C4-2B (cell line): ENCODE results near the gene GKN1.

Source experiments
- ZFX ChIP-seq: fragments of 450-650 bp; IDR thresholded peaks from 2 replicates; pipeline ENCODE4 v1.6.1; 2017
- TF ChIP-seq, protein P1 (sequence below): fragments of 450-650 bp; conservative IDR thresholded peaks from 2 replicates; pipeline ENCODE4 v1.5.1; 2017; ENCODE audit warnings: mild to moderate bottlenecking

DNA sequence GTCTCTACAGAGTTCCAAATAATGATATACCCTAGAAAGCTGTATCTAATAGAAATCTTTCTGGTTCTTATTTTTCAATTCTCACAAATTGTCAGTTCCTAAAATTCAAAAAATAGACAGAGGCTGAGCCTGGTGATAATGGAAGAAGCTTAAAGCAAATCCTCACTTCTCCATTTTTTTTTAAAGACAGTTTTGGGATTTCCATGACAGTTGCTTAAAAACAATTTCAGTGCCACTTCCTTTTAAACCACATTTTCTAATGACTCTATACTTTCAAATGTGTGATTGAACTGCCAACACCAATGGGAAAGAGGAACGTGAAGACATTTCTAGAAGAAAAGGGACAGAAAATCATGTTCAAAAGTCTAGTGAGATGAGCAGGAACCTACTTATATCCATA lies 25.7 kb upstream of the GKN1 start:
- TF ChIP-seq, protein P1, sequence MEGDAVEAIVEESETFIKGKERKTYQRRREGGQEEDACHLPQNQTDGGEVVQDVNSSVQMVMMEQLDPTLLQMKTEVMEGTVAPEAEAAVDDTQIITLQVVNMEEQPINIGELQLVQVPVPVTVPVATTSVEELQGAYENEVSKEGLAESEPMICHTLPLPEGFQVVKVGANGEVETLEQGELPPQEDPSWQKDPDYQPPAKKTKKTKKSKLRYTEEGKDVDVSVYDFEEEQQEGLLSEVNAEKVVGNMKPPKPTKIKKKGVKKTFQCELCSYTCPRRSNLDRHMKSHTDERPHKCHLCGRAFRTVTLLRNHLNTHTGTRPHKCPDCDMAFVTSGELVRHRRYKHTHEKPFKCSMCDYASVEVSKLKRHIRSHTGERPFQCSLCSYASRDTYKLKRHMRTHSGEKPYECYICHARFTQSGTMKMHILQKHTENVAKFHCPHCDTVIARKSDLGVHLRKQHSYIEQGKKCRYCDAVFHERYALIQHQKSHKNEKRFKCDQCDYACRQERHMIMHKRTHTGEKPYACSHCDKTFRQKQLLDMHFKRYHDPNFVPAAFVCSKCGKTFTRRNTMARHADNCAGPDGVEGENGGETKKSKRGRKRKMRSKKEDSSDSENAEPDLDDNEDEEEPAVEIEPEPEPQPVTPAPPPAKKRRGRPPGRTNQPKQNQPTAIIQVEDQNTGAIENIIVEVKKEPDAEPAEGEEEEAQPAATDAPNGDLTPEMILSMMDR = no peak
- no peak for TF ChIP-seq ZFX
